H9 (cell line): ENCODE data around the gene AP2A2. TPM values are rescaled to one million over a fixed set of nuclear protein-coding genes. Genes with fewer than 3 reads are reported as not detected.

Experiments used
- DNase-seq: peaks from one replicate; pipeline ENCODE4 v3.0.0-alpha.2; 2017
- H2AFZ ChIP-seq: one replicate; pipeline ENCODE4 v1.6.1; 2013; ENCODE audit warnings: mild to moderate bottlenecking, low read length, control low read depth, moderate library complexity
- H2AK5ac ChIP-seq: 2 replicates; pipeline ENCODE4 v1.6.1; 2013; ENCODE audit warnings: low read length, control low read depth, mixed read lengths; ENCODE audit not compliant: insufficient read length
- H2BK120ac ChIP-seq: one replicate; pipeline ENCODE4 v1.6.1; 2013; ENCODE audit warnings: low read depth, mild to moderate bottlenecking, low read length, control low read depth, inconsistent platforms; ENCODE audit not compliant: poor library complexity, severe bottlenecking
- H2BK12ac ChIP-seq: 2 replicates; pipeline ENCODE4 v1.6.1; 2013; ENCODE audit warnings: low read length, control low read depth, mixed read lengths, low read depth; ENCODE audit not compliant: insufficient read length
- H2BK15ac ChIP-seq: 2 replicates; pipeline ENCODE4 v1.6.1; 2013; ENCODE audit warnings: low read depth, low read length, control low read depth
- H2BK20ac ChIP-seq: one replicate; pipeline ENCODE4 v1.6.1; 2013; ENCODE audit warnings: low read depth, mild to moderate bottlenecking, low read length, control low read depth, inconsistent platforms; ENCODE audit not compliant: poor library complexity, severe bottlenecking
- H2BK5ac ChIP-seq: 2 replicates; pipeline ENCODE4 v1.6.1; 2013; ENCODE audit warnings: low read length, control low read depth, mixed read lengths; ENCODE audit not compliant: insufficient read length
- H3K14ac ChIP-seq: 2 replicates; pipeline ENCODE4 v1.6.1; 2013; ENCODE audit warnings: low read length, control low read depth; ENCODE audit not compliant: insufficient read depth
- H3K18ac ChIP-seq: 2 replicates; pipeline ENCODE4 v1.6.1; 2013; ENCODE audit warnings: low read depth, mild to moderate bottlenecking, mixed read lengths, low read length, control low read depth; ENCODE audit not compliant: insufficient read length
- H3K23ac ChIP-seq: 2 replicates; pipeline ENCODE4 v1.6.1; 2013; ENCODE audit warnings: low read length, control low read depth, mixed read lengths, low read depth; ENCODE audit not compliant: insufficient read length
- H3K23me2 ChIP-seq: 2 replicates; pipeline ENCODE4 v1.6.1; 2013; ENCODE audit warnings: low read depth, mild to moderate bottlenecking, mixed read lengths, low read length, control low read depth; ENCODE audit not compliant: insufficient read length, poor library complexity, severe bottlenecking
- H3K27ac ChIP-seq: 2 replicates; pipeline ENCODE4 v1.5.1; 2013; ENCODE audit warnings: low read length, control low read depth, mixed read lengths, low read depth; ENCODE audit not compliant: insufficient read length
- H3K27me3 ChIP-seq: 2 replicates; pipeline ENCODE4 v1.6.1; 2013; ENCODE audit warnings: low read length, control low read depth, inconsistent platforms; ENCODE audit not compliant: insufficient read depth
- H3K4ac ChIP-seq: 2 replicates; pipeline ENCODE4 v1.6.1; 2013; ENCODE audit warnings: low read depth, mild to moderate bottlenecking, control low read depth, inconsistent platforms, low read length, moderate library complexity
- H3K4me1 ChIP-seq: 2 replicates; pipeline ENCODE4 v1.6.1; 2013; ENCODE audit warnings: low read length, control low read depth, inconsistent platforms; ENCODE audit not compliant: insufficient read depth
- H3K4me2 ChIP-seq: 2 replicates; pipeline ENCODE4 v1.6.1; 2013; ENCODE audit warnings: low read length, control low read depth, mixed read lengths; ENCODE audit not compliant: insufficient read length, insufficient read depth
- H3K56ac ChIP-seq: 2 replicates; pipeline ENCODE4 v1.6.1; 2013; ENCODE audit warnings: low read depth, mild to moderate bottlenecking, mixed read lengths, low read length, control low read depth; ENCODE audit not compliant: insufficient read length
- H3K79me1 ChIP-seq: 2 replicates; pipeline ENCODE4 v1.6.1; 2013; ENCODE audit warnings: low read depth, mild to moderate bottlenecking, moderate library complexity, low read length, control low read depth, inconsistent platforms; ENCODE audit not compliant: insufficient read depth, poor library complexity, severe bottlenecking
- H3K79me2 ChIP-seq: 2 replicates; pipeline ENCODE4 v1.6.1; 2013; ENCODE audit warnings: low read length, control low read depth, inconsistent platforms; ENCODE audit not compliant: insufficient read depth
- H3K9ac ChIP-seq: 2 replicates; pipeline ENCODE4 v1.6.1; 2013; ENCODE audit warnings: low read length, control low read depth, mixed read lengths; ENCODE audit not compliant: insufficient read length; ENCODE audit errors: extremely low read depth
- H3K9me3 ChIP-seq: one replicate; pipeline ENCODE4 v1.6.1; 2013; ENCODE audit warnings: low read depth, low read length, inconsistent platforms; ENCODE audit not compliant: control insufficient read depth
- H3T11ph ChIP-seq: one replicate; pipeline ENCODE4 v1.6.1; 2013; ENCODE audit warnings: mild to moderate bottlenecking, low read length, control low read depth, inconsistent platforms
- H4K20me1 ChIP-seq: one replicate; pipeline ENCODE4 v1.6.1; 2013; ENCODE audit not compliant: control insufficient read depth, insufficient read length, insufficient read depth
- H4K5ac ChIP-seq: 2 replicates; pipeline ENCODE4 v1.6.1; 2013; ENCODE audit warnings: low read depth, mild to moderate bottlenecking, mixed read lengths, low read length, control low read depth; ENCODE audit not compliant: insufficient read length
- H4K8ac ChIP-seq: replicated peaks from 2 replicates; pipeline ENCODE4 v1.6.1; 2013; ENCODE audit warnings: low read length, control low read depth, mixed read lengths, low read depth; ENCODE audit not compliant: insufficient read length
- H4K91ac ChIP-seq: 2 replicates; pipeline ENCODE4 v1.6.1; 2013; ENCODE audit warnings: low read depth, mild to moderate bottlenecking, moderate library complexity, mixed read lengths, low read length, control low read depth; ENCODE audit not compliant: insufficient read length
- H3K27ac Mint-ChIP-seq, 3 experiments: 2 replicates in 2 of 3; 3 replicates in 1 of 3; pipeline ENCODE4 v1.8.0; 2020 to 2021; ENCODE audit warnings: mixed read lengths in 3 of 3, mild to moderate bottlenecking in 1 of 3, moderate library complexity in 1 of 3
- H3K27me3 Mint-ChIP-seq: 2 replicates; pipeline ENCODE4 v1.8.0; 2021; ENCODE audit warnings: low read depth, mild to moderate bottlenecking, moderate library complexity, mixed read lengths
- H3K36me3 Mint-ChIP-seq, 3 experiments: 2 replicates in 2 of 3; 3 replicates in 1 of 3; pipeline ENCODE4 v1.8.0; 2020 to 2021; ENCODE audit warnings: low read depth in 3 of 3, mixed read lengths in 3 of 3; ENCODE audit not compliant: insufficient read depth in 1 of 3
- H3K4me1 Mint-ChIP-seq, 2 experiments: 2 replicates each; pipeline ENCODE4 v1.8.0; 2020; ENCODE audit warnings: mixed read lengths in 2 of 2
- H3K4me3 Mint-ChIP-seq, 2 experiments: 2 replicates in 1 of 2; 3 replicates in 1 of 2; pipeline ENCODE4 v1.8.0; 2020 to 2021; ENCODE audit warnings: mild to moderate bottlenecking in 2 of 2, mixed read lengths in 2 of 2, moderate library complexity in 1 of 2
- H3K9me3 Mint-ChIP-seq, 2 experiments: 2 replicates in 1 of 2; 3 replicates in 1 of 2; pipeline ENCODE4 v1.8.0; 2020; ENCODE audit warnings: mild to moderate bottlenecking in 2 of 2, mixed read lengths in 2 of 2, moderate library complexity in 1 of 2
- CTCF ChIP-seq: fragments of 200-600 bp; sonication (generic); conservative IDR thresholded peaks from 3 replicates; pipeline ENCODE4 v1.8.0; 2021; ENCODE audit warnings: antibody characterized with exemption, mild to moderate bottlenecking
- WGBS: extraction: QIAGEN DNeasy Blood & Tissue Kit; methylation state at CpG from one replicate; pipeline ENCODE4 v1.1.7; 2013; ENCODE audit warnings: missing lambda C conversion rate, low lambda C conversion rate, mixed read lengths; ENCODE audit not compliant: insufficient read length; ENCODE audit errors: extremely low coverage; 5-methylcytosine and 5-hydroxymethylcytosine counted together
- total RNA-seq: library from RNA; stranded (reverse); gene quantifications from 2 replicates; pipeline ENCODE4 v1.2.1, GENCODE V29; 2021

Gene AP2A2
- total RNA-seq, 1 experiment from 2014 or later, result 53.7 TPM

- H3K4me1 Mint-ChIP-seq, result 0 out of 4 replicates have a peak, but pooled peaks cover 0 to 3% of the 10 kb centered on the region in 2 experiments
- peak overlapping the region; percentile 10 to 89 (median 62); a peak in 4 of 7 replicates for H3K27ac Mint-ChIP-seq
- no peak overlapping the region for H4K91ac ChIP-seq
- no peak overlapping the region for H2BK15ac ChIP-seq
- H3K79me1 ChIP-seq, result no peaks in the 10 kb centered on the region
- no peaks in the 10 kb centered on the region for H3K79me2 ChIP-seq
- no peak for DNase-seq
- H3K4me2 ChIP-seq, result no peak overlapping the region
- H3K9ac ChIP-seq, result no peak overlapping the region
- no peaks in the 10 kb centered on the region; a peak in 1 of 5 replicates for H3K9me3 Mint-ChIP-seq
- H4K8ac ChIP-seq, result no peak overlapping the region
- H2BK5ac ChIP-seq, result no peak overlapping the region
- WGBS, result no CpG with 5 or more reads among the region's 13 CpGs
- no peaks in the 10 kb centered on the region for H3K27me3 Mint-ChIP-seq
- no peaks in the 10 kb centered on the region for H3K9me3 ChIP-seq
- no peak overlapping the region for H3K18ac ChIP-seq
- H2AFZ ChIP-seq, result no peak overlapping the region
- H4K20me1 ChIP-seq, result no peaks in the 10 kb centered on the region
- TF ChIP-seq CTCF, result no peak
- no peak overlapping the region for H3K56ac ChIP-seq
- no peak overlapping the region for H2BK120ac ChIP-seq
- no peak overlapping the region for H2BK12ac ChIP-seq
- H3K23me2 ChIP-seq, result no peaks in the 10 kb centered on the region
- H3K14ac ChIP-seq, result no peak overlapping the region
- no peak overlapping the region for H3K4ac ChIP-seq
- H3T11ph ChIP-seq, result no peak overlapping the region
- no peak overlapping the region for H2AK5ac ChIP-seq
- peaks cover 21 to 72% (median 60%) of the 10 kb centered on the region in 3 experiments; a peak in 6 of 7 replicates for H3K36me3 Mint-ChIP-seq
- no peaks in the 10 kb centered on the region for H3K4me1 ChIP-seq
- no peak overlapping the region for H3K27ac ChIP-seq
- no peak overlapping the region for H3K4me3 Mint-ChIP-seq
- no peak overlapping the region for H2BK20ac ChIP-seq
- no peak overlapping the region for H4K5ac ChIP-seq
- H3K27me3 ChIP-seq, result no peaks in the 10 kb centered on the region
- no peak overlapping the region for H3K23ac ChIP-seq
These were observed 81.1 kb downstream of the AP2A2 start for GRCh38 chr11:1006762-1007161.
